DND-41 (cell line): ENCODE data around the gene CNNM2.
"Not testable (repeated sequence)": the region's sequence is repeated elsewhere in the genome, so short reads cannot be mapped to it uniquely, and the experiment has no call there.

Source experiments
- ATAC-seq: fragments of 200-7000 bp; cut with Tn5 transposase; 3 replicates; pipeline ENCODE4 v1.9.1; 2021; ENCODE audit warnings: low read depth; ENCODE audit not compliant: insufficient read depth
- DNase-seq: peaks from one replicate; pipeline ENCODE4 v3.0.0-alpha.2; 2020
- H2AFZ ChIP-seq: 2 replicates; pipeline ENCODE4 v1.6.0; 2012; ENCODE audit warnings: low read depth, low read length
- H3K27ac ChIP-seq: 2 replicates; pipeline ENCODE4 v1.5.1; 2012; ENCODE audit warnings: low read length, inconsistent platforms
- H3K27me3 ChIP-seq: fragments of 200-600 bp; sonication (generic); 2 replicates; pipeline ENCODE4 v1.6.0; 2012; ENCODE audit warnings: low read length, mild to moderate bottlenecking, inconsistent platforms; ENCODE audit not compliant: insufficient read depth, poor library complexity
- H3K36me3 ChIP-seq: 2 replicates; pipeline ENCODE4 v1.5.1; 2012; ENCODE audit warnings: low read length, inconsistent platforms; ENCODE audit not compliant: insufficient read depth
- H3K4me1 ChIP-seq: 2 replicates; pipeline ENCODE4 v1.5.1; 2012; ENCODE audit warnings: mild to moderate bottlenecking, low read length; ENCODE audit not compliant: insufficient read depth
- H3K4me2 ChIP-seq: 2 replicates; pipeline ENCODE4 v1.6.0; 2012; ENCODE audit warnings: mild to moderate bottlenecking, moderate library complexity, low read length, inconsistent platforms; ENCODE audit not compliant: insufficient read depth
- H3K4me3 ChIP-seq, 2 experiments: fragments of 200-600 bp in 1 of 2; shearing (Covaris generic) in 1 of 2; 2 replicates each; pipeline ENCODE4 v1.5.1; 2012 to 2016; ENCODE audit warnings: inconsistent platforms in 2 of 2, low read length in 2 of 2, mild to moderate bottlenecking in 2 of 2, low read depth in 1 of 2, moderate library complexity in 1 of 2
- H3K79me2 ChIP-seq: 2 replicates; pipeline ENCODE4 v1.6.0; 2012; ENCODE audit warnings: low read length, inconsistent platforms; ENCODE audit not compliant: insufficient read depth
- H3K9ac ChIP-seq: 2 replicates; pipeline ENCODE4 v1.6.0; 2012; ENCODE audit warnings: low read depth, mild to moderate bottlenecking, inconsistent platforms, low read length, moderate library complexity
- H3K9me3 ChIP-seq: 2 replicates; pipeline ENCODE4 v1.5.1; 2012; ENCODE audit warnings: low read length, moderate library complexity, mild to moderate bottlenecking, inconsistent platforms; ENCODE audit not compliant: insufficient read depth, severe bottlenecking
- H4K20me1 ChIP-seq: 2 replicates; pipeline ENCODE4 v1.6.0; 2012; ENCODE audit warnings: low read length; ENCODE audit not compliant: insufficient read depth
- CTCF ChIP-seq: IDR thresholded peaks from 2 replicates; pipeline ENCODE4 v1.5.1; 2012; ENCODE audit warnings: borderline replicate concordance, low read length, moderate library complexity, mild to moderate bottlenecking; ENCODE audit not compliant: poor library complexity, severe bottlenecking; ENCODE audit errors: extremely low read depth
- EZH2 ChIP-seq: IDR thresholded peaks from 3 replicates; pipeline ENCODE4 v1.6.1; 2012; ENCODE audit warnings: borderline replicate concordance, low read depth, mild to moderate bottlenecking, moderate library complexity, low read length, inconsistent platforms; ENCODE audit not compliant: severe bottlenecking

CNNM2 gene

DNA sequence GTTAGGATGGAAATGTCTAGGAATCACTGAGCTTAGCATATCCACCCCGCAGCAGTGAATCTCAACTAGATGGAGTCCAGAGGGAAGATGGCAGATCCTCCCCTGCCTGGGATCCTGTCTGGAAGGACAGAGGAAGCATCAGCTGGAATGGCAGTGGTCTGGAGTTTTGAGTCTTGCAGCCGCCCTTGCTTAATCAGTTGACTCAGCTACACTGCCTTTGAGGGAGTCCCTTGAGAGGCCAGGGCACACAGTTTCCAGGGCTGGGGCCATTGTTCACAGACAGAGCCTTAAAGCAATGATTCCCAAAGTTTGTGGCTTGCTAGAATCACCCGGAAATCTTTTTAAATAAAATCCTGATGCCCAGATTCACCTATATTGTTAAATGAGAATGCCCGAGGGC is 146.9 kb downstream of the CNNM2 start:
- Histone ChIP-seq H4K20me1 (no peaks in the 10 kb centered on the region; the same call in 1 of the 2 replicates), H3K4me1 (no peaks in the 10 kb centered on the region), H3K9me3 (no peaks in the 10 kb centered on the region), H2AFZ (no peak overlapping the region), H3K27me3 (no peaks in the 10 kb centered on the region), H3K27ac (no peak overlapping the region), H3K36me3 (no peaks in the 10 kb centered on the region), H3K9ac (no peak overlapping the region), H3K4me3 (no peak overlapping the region), H3K79me2 (no peaks in the 10 kb centered on the region), H3K4me2 (no peak overlapping the region)
- TF ChIP-seq EZH2 = no peak
- TF ChIP-seq CTCF = no peak
- DNase-seq = no peak
- no peak for ATAC-seq

DNA sequence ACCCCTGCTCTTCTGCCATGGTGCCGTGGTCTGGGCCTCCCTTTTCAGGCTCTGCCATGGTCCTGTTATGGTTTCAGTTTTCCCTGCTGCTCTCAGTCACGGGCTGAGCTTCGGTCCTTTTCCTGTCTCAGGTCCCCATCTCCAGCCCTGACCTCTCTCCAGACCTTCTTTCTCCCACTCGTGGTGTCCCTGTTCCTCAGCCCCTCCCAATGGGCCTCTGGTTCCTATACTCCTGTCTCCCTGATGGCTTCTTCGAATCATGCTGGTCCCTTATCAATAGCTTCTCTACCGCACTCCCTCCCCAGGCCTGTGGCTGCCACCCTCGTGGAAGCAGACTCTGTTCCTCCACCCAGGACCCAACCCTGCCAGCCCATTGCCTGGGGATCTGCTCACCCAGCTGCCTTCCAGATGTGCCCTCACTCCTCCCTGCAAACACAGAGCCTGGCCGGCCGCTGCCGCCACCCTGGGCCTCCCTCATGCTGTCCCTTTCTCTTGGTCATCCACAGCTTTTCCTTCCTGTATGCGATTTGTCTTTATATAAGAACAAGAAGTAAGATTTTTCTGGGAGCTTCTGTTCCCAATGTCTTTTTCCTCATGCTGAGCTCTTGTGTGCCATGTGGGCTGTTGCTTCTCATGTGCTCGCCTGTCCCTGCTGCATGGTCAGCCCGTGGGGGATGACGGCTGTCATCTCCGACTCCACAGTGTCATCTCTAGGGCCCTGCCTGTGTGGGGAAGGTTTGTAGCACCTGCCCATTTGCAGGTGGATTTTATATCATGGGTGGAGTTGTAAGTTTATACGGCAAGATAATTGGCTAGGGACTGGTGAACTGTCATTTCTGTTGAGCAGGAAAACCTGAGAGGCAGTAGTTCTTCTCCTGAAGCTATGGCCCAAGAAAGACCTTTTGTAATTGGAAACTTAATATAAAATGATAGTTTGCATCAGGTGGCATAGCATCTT is 148.3 kb downstream of the CNNM2 start:
- Histone ChIP-seq H3K79me2 (no peaks in the 10 kb centered on the region), H3K4me3 (no peak overlapping the region), H3K9ac (no peak overlapping the region), H3K36me3 (no peaks in the 10 kb centered on the region), H2AFZ (no peak overlapping the region), H3K4me2 (no peak overlapping the region), H4K20me1 (no peaks in the 10 kb centered on the region; the same call in 1 of the 2 replicates), H3K27ac (no peak overlapping the region), H3K9me3 (no peaks in the 10 kb centered on the region), H3K27me3 (no peaks in the 10 kb centered on the region), H3K4me1 (no peaks in the 10 kb centered on the region)
- TF ChIP-seq CTCF (no peak), EZH2 (no peak)
- DNase-seq (no peak), ATAC-seq (no peak)

- not testable (repeated sequence) for H2AFZ ChIP-seq, H3K79me2 ChIP-seq, H4K20me1 ChIP-seq, H3K36me3 ChIP-seq, H3K4me2 ChIP-seq, H3K27ac ChIP-seq, DNase-seq, H3K9ac ChIP-seq, H3K9me3 ChIP-seq, H3K27me3 ChIP-seq, H3K4me1 ChIP-seq, ATAC-seq, H3K4me3 ChIP-seq
Observed at GRCh38 chr10:103067099-103067477, 149.0 kb downstream of the CNNM2 start.

DNA sequence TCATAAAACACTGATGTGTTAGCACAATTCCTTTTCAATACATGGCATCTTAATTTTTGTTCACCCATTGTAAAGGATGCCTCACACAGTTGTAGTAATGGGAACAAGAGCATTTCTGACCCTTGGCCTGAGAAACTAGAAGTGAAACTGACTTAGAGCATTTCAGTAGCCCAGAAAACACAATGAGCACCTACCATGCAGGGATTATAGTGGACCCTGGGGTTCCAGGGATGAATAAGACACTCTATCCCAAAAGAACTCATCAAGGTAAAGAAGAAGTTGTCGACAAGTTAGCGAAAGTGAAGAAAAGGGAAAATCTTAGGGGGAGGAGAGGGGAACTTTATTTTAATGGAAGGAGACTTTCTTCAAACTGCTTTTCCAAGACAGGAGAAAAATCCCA is 149.4 kb downstream of the CNNM2 start:
- DNase-seq (no peak), ATAC-seq (no peak)
- Histone ChIP-seq H3K4me3 (no peak overlapping the region), H2AFZ (no peak overlapping the region), H3K9ac (no peak overlapping the region), H3K27ac (no peak overlapping the region), H3K9me3 (no peaks in the 10 kb centered on the region), H3K27me3 (no peaks in the 10 kb centered on the region), H3K79me2 (no peaks in the 10 kb centered on the region), H3K4me1 (no peaks in the 10 kb centered on the region), H3K36me3 (no peaks in the 10 kb centered on the region), H3K4me2 (no peak overlapping the region), H4K20me1 (no peaks in the 10 kb centered on the region; the same call in 1 of the 2 replicates)
- TF ChIP-seq EZH2 (no peak), CTCF (no peak)
